Loucy (cell line): ENCODE measurements around the gene TSSK2.

Source experiments
- H2AFZ ChIP-seq: fragments of 200-600 bp; sonication (generic); 2 replicates; pipeline ENCODE4 v1.6.0; 2016; ENCODE audit warnings: antibody characterized with exemption, mild to moderate bottlenecking, low read length, moderate library complexity
- H3F3A ChIP-seq: fragments of 200-600 bp; 2 replicates; pipeline ENCODE4 v1.6.0; 2016; ENCODE audit warnings: antibody characterized with exemption, low read depth, mild to moderate bottlenecking
- H3K27me3 ChIP-seq: fragments of 200-600 bp; sonication (generic); 2 replicates; pipeline ENCODE4 v1.6.1; 2014; ENCODE audit warnings: low read length, mild to moderate bottlenecking; ENCODE audit not compliant: insufficient read depth, poor library complexity, severe bottlenecking
- H3K36me3 ChIP-seq: fragments of 200-600 bp; sonication (generic); 2 replicates; pipeline ENCODE4 v1.6.1; 2016; ENCODE audit warnings: low read length; ENCODE audit not compliant: insufficient read depth
- H3K4me1 ChIP-seq: fragments of 200-600 bp; sonication (generic); 2 replicates; pipeline ENCODE4 v1.5.1; 2014; ENCODE audit warnings: low read length, mild to moderate bottlenecking; ENCODE audit not compliant: insufficient read depth, poor library complexity, severe bottlenecking
- H3K4me2 ChIP-seq: fragments of 200-600 bp; sonication (generic); 2 replicates; pipeline ENCODE4 v1.6.0; 2014; ENCODE audit warnings: antibody characterized with exemption, low read length, low read depth, mild to moderate bottlenecking; ENCODE audit not compliant: poor library complexity, severe bottlenecking
- H3K4me3 ChIP-seq: fragments of 200-600 bp; sonication (generic); 2 replicates; pipeline ENCODE4 v1.5.1; 2014; ENCODE audit warnings: low read length, mild to moderate bottlenecking, mixed read lengths; ENCODE audit not compliant: poor library complexity, severe bottlenecking
- H3K79me2 ChIP-seq: fragments of 200-600 bp; sonication (generic); 2 replicates; pipeline ENCODE4 v1.6.1; 2014; ENCODE audit warnings: low read length; ENCODE audit not compliant: insufficient read depth
- H3K9ac ChIP-seq: fragments of 200-600 bp; sonication (generic); 2 replicates; pipeline ENCODE4 v1.6.0; 2014; ENCODE audit warnings: mild to moderate bottlenecking, low read depth, low read length, moderate library complexity; ENCODE audit not compliant: poor library complexity, severe bottlenecking
- H3K9me2 ChIP-seq: fragments of 200-600 bp; sonication (generic); replicated peaks from 2 replicates; pipeline ENCODE4 v1.6.1; 2016; ENCODE audit warnings: low read depth, low read length, mixed read lengths
- H3K9me3 ChIP-seq: fragments of 200-600 bp; sonication (generic); 2 replicates; pipeline ENCODE4 v1.6.1; 2014; ENCODE audit warnings: mild to moderate bottlenecking, antibody characterized with exemption, low read length, low read depth; ENCODE audit not compliant: insufficient read depth
- H4K20me1 ChIP-seq: fragments of 200-600 bp; sonication (generic); 2 replicates; pipeline ENCODE4 v1.6.0; 2014; ENCODE audit warnings: antibody characterized with exemption, low read length, mild to moderate bottlenecking; ENCODE audit not compliant: insufficient read depth, poor library complexity, severe bottlenecking
- CTCF ChIP-seq: fragments of 200-600 bp; sonication (generic); conservative IDR thresholded peaks from 2 replicates; pipeline ENCODE4 v1.5.1; 2014; ENCODE audit warnings: mild to moderate bottlenecking, antibody characterized with exemption, low read length
- EZH2phosphoT487 ChIP-seq: fragments of 200-600 bp; IDR thresholded peaks from 2 replicates; pipeline ENCODE4 v1.6.1; 2018; ENCODE audit warnings: antibody characterized with exemption, mild to moderate bottlenecking, moderate library complexity, borderline replicate concordance

Gene TSSK2

GRCh38 chr22:19130959-19131684, at the start of gene TSSK2:
Gene TSSK2, plus strand, starts transcription at chr22:19131308. Its CDS starts 92 bp downstream, at chr22:19131400.
- no peak within 1 kb of the TSS for H3K4me3 ChIP-seq
- no peak within 1 kb of the TSS for H3K9ac ChIP-seq
- H3K27me3 ChIP-seq, result no peaks in the 10 kb centered on the region
- no peaks in the 10 kb centered on the region for H4K20me1 ChIP-seq
- H3K9me2 ChIP-seq, result no peaks in the 10 kb centered on the region
- no peak within 1 kb of the TSS for H2AFZ ChIP-seq
- H3K9me3 ChIP-seq, result no peaks in the 10 kb centered on the region
- TF ChIP-seq CTCF, result no peak
- H3F3A ChIP-seq, result no peaks in the 10 kb centered on the region
- H3K4me2 ChIP-seq, result no peak within 1 kb of the TSS
- H3K36me3 ChIP-seq, result peaks cover 6% of the 10 kb centered on the region; the same call in 1 of the 2 replicates
- no peaks in the 10 kb centered on the region for H3K4me1 ChIP-seq
- no peaks in the 10 kb centered on the region for H3K79me2 ChIP-seq

- TF ChIP-seq CTCF (no peak), EZH2phosphoT487 (no peak)
- no peaks in the 10 kb centered on the region for H3K9me2 ChIP-seq
- H3K4me2 ChIP-seq, result no peak overlapping the region
- H3K4me1 ChIP-seq, result peaks cover 13% of the 10 kb centered on the region
- no peak overlapping the region for H3K4me3 ChIP-seq
- no peak overlapping the region for H2AFZ ChIP-seq
- H3K9ac ChIP-seq, result no peak overlapping the region
- no peaks in the 10 kb centered on the region for H3K79me2 ChIP-seq
- H3K36me3 ChIP-seq, result peaks cover 8% of the 10 kb centered on the region; the same call in 1 of the 2 replicates
- no peaks in the 10 kb centered on the region for H4K20me1 ChIP-seq
- no peaks in the 10 kb centered on the region for H3K9me3 ChIP-seq
- H3F3A ChIP-seq, result no peaks in the 10 kb centered on the region
- H3K27me3 ChIP-seq, result no peaks in the 10 kb centered on the region
These were observed 49.8 kb upstream of the TSSK2 start for GRCh38 chr22:19081351-19081750.

DNA sequence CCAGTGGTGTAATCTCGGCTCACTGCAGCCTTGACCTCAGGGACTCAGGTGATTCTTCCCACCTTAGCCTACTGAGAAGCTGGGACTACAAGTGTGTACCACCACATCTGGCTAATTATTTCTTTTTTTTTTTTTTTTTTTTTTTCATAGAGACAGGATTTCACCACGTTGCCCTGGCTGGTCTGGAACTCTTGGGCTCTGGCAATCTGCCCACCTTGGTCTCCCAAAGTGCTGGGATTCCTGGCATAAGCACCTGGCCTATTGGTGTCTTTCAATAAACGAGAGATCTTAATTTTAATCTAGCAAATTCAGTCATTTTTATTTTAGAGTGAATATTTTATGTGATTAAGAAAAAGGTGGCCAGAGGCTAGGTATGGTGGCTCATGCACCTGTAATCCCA, 49.0 kb upstream of the TSSK2 start:
- peaks cover 16% of the 10 kb centered on the region for H3K4me1 ChIP-seq
- no peaks in the 10 kb centered on the region for H3K27me3 ChIP-seq
- H3K9me3 ChIP-seq, result no peaks in the 10 kb centered on the region
- no peaks in the 10 kb centered on the region for H4K20me1 ChIP-seq
- H3K9me2 ChIP-seq, result no peaks in the 10 kb centered on the region
- H3K9ac ChIP-seq, result no peak overlapping the region
- H2AFZ ChIP-seq, result no peak overlapping the region
- no peak overlapping the region for H3K4me3 ChIP-seq
- no peaks in the 10 kb centered on the region for H3F3A ChIP-seq
- TF ChIP-seq CTCF, result no peak
- no peak for TF ChIP-seq EZH2phosphoT487
- no peaks in the 10 kb centered on the region for H3K79me2 ChIP-seq
- H3K36me3 ChIP-seq, result peaks cover 8% of the 10 kb centered on the region; the same call in 1 of the 2 replicates
- H3K4me2 ChIP-seq, result no peak overlapping the region
